Cardiac fibroblast (primary cell): ENCODE measurements around the gene HECW1.

Experiments
- DNase-seq, 2 donors: peaks; one replicate each; pipeline versions ENCODE4 v3.0.0 to v3.0.0-alpha.2; 2010; ENCODE audit warnings: low read depth in 2 of 2
- H3K4me3 ChIP-seq, 2 donors: replicated peaks in 1 of 2; 1 replicate in 1 of 2; 2 replicates in 1 of 2; pipeline ENCODE4 v1.5.1; 2011; ENCODE audit warnings: low read depth in 2 of 2, low read length in 2 of 2, mild to moderate bottlenecking in 2 of 2, moderate library complexity in 1 of 2
- CTCF ChIP-seq: IDR thresholded peaks from one replicate; pipeline ENCODE4 v1.5.1; 2011; ENCODE audit warnings: low read depth, mild to moderate bottlenecking, low read length, inconsistent platforms

Gene HECW1

GRCh38 chr7:43096875-43097274 is 15.6 kb upstream of the HECW1 start:
- no peak for DNase-seq
- no peak overlapping the region for H3K4me3 ChIP-seq
- no peak for TF ChIP-seq CTCF

- DNase-seq: no peak
- no peak overlapping the region for H3K4me3 ChIP-seq
- TF ChIP-seq CTCF: no peak
These were observed 12.7 kb upstream of the HECW1 start for GRCh38 chr7:43099750-43100149.

- no peak for TF ChIP-seq CTCF
- DNase-seq: no peak
- H3K4me3 ChIP-seq: no peak overlapping the region
These were observed 7.5 kb upstream of the HECW1 start for GRCh38 chr7:43104874-43105520.

GRCh38 chr7:43105521-43106120 is 6.8 kb upstream of the HECW1 start:
- peak in 1 of 2 donors; percentile 45 for DNase-seq
- TF ChIP-seq CTCF: no peak
- H3K4me3 ChIP-seq: no peak overlapping the region

- TF ChIP-seq CTCF: peak; percentile 99
- peak; percentile 64 to 69 for DNase-seq
- H3K4me3 ChIP-seq: no peak overlapping the region
These were observed 4.0 kb upstream of the HECW1 start for GRCh38 chr7:43108255-43109011.

GRCh38 chr7:43110791-43111535 is 1.5 kb upstream of the HECW1 start:
- no peak for DNase-seq
- TF ChIP-seq CTCF: no peak
- no peak overlapping the region for H3K4me3 ChIP-seq
